HEK293 (cell line): ENCODE data around the gene WDR73.

Experiments
- BCL11A ChIP-seq: fragments of 450-650 bp; formaldehyde crosslinking; IDR thresholded peaks from 2 replicates; pipeline ENCODE4 v1.5.1; 2016; ENCODE audit warnings: low read depth, missing biosample characterization, missing genetic modification characterization
- KLF1 ChIP-seq: fragments of 450-650 bp; formaldehyde crosslinking; IDR thresholded peaks from 2 replicates; pipeline ENCODE4 v1.5.1; 2016; ENCODE audit warnings: missing biosample characterization, missing genetic modification characterization
- MYNN ChIP-seq: fragments of 450-650 bp; formaldehyde crosslinking; IDR thresholded peaks from 2 replicates; pipeline ENCODE4 v1.5.1; 2016; ENCODE audit warnings: missing biosample characterization, missing genetic modification characterization, borderline replicate concordance
- MZF1 ChIP-seq: fragments of 450-650 bp; formaldehyde crosslinking; IDR thresholded peaks from 2 replicates; pipeline ENCODE4 v1.5.1; 2017; ENCODE audit warnings: missing biosample characterization, missing genetic modification characterization, borderline replicate concordance
- PRDM1 ChIP-seq: fragments of 450-650 bp; formaldehyde crosslinking; IDR thresholded peaks from 2 replicates; pipeline ENCODE4; 2016; ENCODE audit warnings: missing biosample characterization, missing genetic modification characterization
- REPIN1 ChIP-seq: fragments of 450-650 bp; formaldehyde crosslinking; IDR thresholded peaks from 2 replicates; pipeline ENCODE4 v1.5.1; 2017; ENCODE audit warnings: missing biosample characterization, missing genetic modification characterization, low read depth
- SP2 ChIP-seq: fragments of 450-650 bp; formaldehyde crosslinking; IDR thresholded peaks from 2 replicates; pipeline ENCODE4 v1.5.1; 2016; ENCODE audit warnings: missing biosample characterization, missing genetic modification characterization
- SP7 ChIP-seq: fragments of 450-650 bp; formaldehyde crosslinking; IDR thresholded peaks from 2 replicates; pipeline ENCODE4 v1.5.1; 2016; ENCODE audit warnings: missing biosample characterization, missing genetic modification characterization
- TRIM28 ChIP-seq: IDR thresholded peaks from 2 replicates; pipeline ENCODE4 v1.6.1; 2011; ENCODE audit warnings: low read length, control low read depth, borderline replicate concordance
- YY1 ChIP-seq: fragments of 450-650 bp; formaldehyde crosslinking; IDR thresholded peaks from 2 replicates; pipeline ENCODE4 v1.5.1; 2018; ENCODE audit warnings: missing biosample characterization, missing genetic modification characterization
- ZBTB17 ChIP-seq: fragments of 450-650 bp; formaldehyde crosslinking; IDR thresholded peaks from 2 replicates; pipeline ENCODE4 v1.5.1; 2016; ENCODE audit warnings: missing biosample characterization, missing genetic modification characterization
- ZBTB8A ChIP-seq: fragments of 450-650 bp; formaldehyde crosslinking; IDR thresholded peaks from 2 replicates; pipeline ENCODE4 v1.5.1; 2016; ENCODE audit warnings: missing biosample characterization, missing genetic modification characterization
- ZEB2 ChIP-seq: fragments of 450-650 bp; formaldehyde crosslinking; IDR thresholded peaks from 2 replicates; pipeline ENCODE4 v1.5.1; 2016; ENCODE audit warnings: missing biosample characterization, missing genetic modification characterization
- ZFHX2 ChIP-seq: fragments of 450-650 bp; formaldehyde crosslinking; conservative IDR thresholded peaks from 2 replicates; pipeline ENCODE4 v1.5.1; 2016; ENCODE audit warnings: missing biosample characterization, missing genetic modification characterization
- ZFP37 ChIP-seq: fragments of 450-650 bp; formaldehyde crosslinking; IDR thresholded peaks from 2 replicates; pipeline ENCODE4 v1.5.1; 2016; ENCODE audit warnings: missing biosample characterization, missing genetic modification characterization
- ZFP41 ChIP-seq: fragments of 450-650 bp; formaldehyde crosslinking; IDR thresholded peaks from 2 replicates; pipeline ENCODE4 v1.5.1; 2016; ENCODE audit warnings: missing biosample characterization, missing genetic modification characterization, borderline replicate concordance
- ZIC2 ChIP-seq: fragments of 450-650 bp; formaldehyde crosslinking; IDR thresholded peaks from 2 replicates; pipeline ENCODE4 v1.5.1; 2016; ENCODE audit warnings: missing biosample characterization, missing genetic modification characterization
- ZNF132 ChIP-seq: fragments of 450-650 bp; formaldehyde crosslinking; IDR thresholded peaks from 2 replicates; pipeline ENCODE4 v1.5.1; 2017; ENCODE audit warnings: missing biosample characterization, missing genetic modification characterization, borderline replicate concordance
- ZNF335 ChIP-seq: fragments of 450-650 bp; formaldehyde crosslinking; conservative IDR thresholded peaks from 2 replicates; pipeline ENCODE4 v1.5.1; 2016; ENCODE audit warnings: missing biosample characterization, missing genetic modification characterization
- ZNF544 ChIP-seq: fragments of 450-650 bp; formaldehyde crosslinking; IDR thresholded peaks from 2 replicates; pipeline ENCODE4 v1.5.0; 2017; ENCODE audit warnings: missing biosample characterization, missing genetic modification characterization
- ZNF560 ChIP-seq: fragments of 450-650 bp; formaldehyde crosslinking; IDR thresholded peaks from 2 replicates; pipeline ENCODE4 v1.5.1; 2017; ENCODE audit warnings: missing biosample characterization, missing genetic modification characterization, borderline replicate concordance
- ZNF571 ChIP-seq: fragments of 450-650 bp; formaldehyde crosslinking; IDR thresholded peaks from 2 replicates; pipeline ENCODE4 v1.5.0; 2017; ENCODE audit warnings: missing biosample characterization, missing genetic modification characterization
- ZNF639 ChIP-seq: fragments of 450-650 bp; formaldehyde crosslinking; IDR thresholded peaks from 2 replicates; pipeline ENCODE4 v1.5.1; 2016; ENCODE audit warnings: missing biosample characterization, missing genetic modification characterization
- ZNF830 ChIP-seq: fragments of 450-650 bp; IDR thresholded peaks from 2 replicates; pipeline ENCODE4 v1.5.0; 2018; ENCODE audit warnings: missing biosample characterization, missing genetic modification characterization, low read depth, mild to moderate bottlenecking, moderate library complexity
- TF ChIP-seq, protein P1 (sequence below): fragments of 450-650 bp; formaldehyde crosslinking; IDR thresholded peaks from 2 replicates; pipeline ENCODE4 v1.5.1; 2016; ENCODE audit warnings: missing biosample characterization, missing genetic modification characterization
- TF ChIP-seq, protein P2 (sequence below): fragments of 450-650 bp; formaldehyde crosslinking; IDR thresholded peaks from 2 replicates; pipeline ENCODE4 v1.5.1; 2016; ENCODE audit warnings: missing biosample characterization, missing genetic modification characterization
- TF ChIP-seq, protein P3 (sequence below): fragments of 450-650 bp; formaldehyde crosslinking; IDR thresholded peaks from 2 replicates; pipeline ENCODE4 v1.5.1; 2016; ENCODE audit warnings: missing biosample characterization, missing genetic modification characterization
- TF ChIP-seq, protein P4 (sequence below): fragments of 450-650 bp; formaldehyde crosslinking; IDR thresholded peaks from 2 replicates; pipeline ENCODE4 v1.5.1; 2016; ENCODE audit warnings: missing biosample characterization, missing genetic modification characterization
- TF ChIP-seq, protein P5 (sequence below): fragments of 450-650 bp; formaldehyde crosslinking; IDR thresholded peaks from 2 replicates; pipeline ENCODE4 v1.5.1; 2016; ENCODE audit warnings: missing biosample characterization, missing genetic modification characterization

WDR73 gene

GRCh38 chr15:84685304-84685703, 31.2 kb upstream of the WDR73 start (continued):
- TF ChIP-seq, protein P1, sequence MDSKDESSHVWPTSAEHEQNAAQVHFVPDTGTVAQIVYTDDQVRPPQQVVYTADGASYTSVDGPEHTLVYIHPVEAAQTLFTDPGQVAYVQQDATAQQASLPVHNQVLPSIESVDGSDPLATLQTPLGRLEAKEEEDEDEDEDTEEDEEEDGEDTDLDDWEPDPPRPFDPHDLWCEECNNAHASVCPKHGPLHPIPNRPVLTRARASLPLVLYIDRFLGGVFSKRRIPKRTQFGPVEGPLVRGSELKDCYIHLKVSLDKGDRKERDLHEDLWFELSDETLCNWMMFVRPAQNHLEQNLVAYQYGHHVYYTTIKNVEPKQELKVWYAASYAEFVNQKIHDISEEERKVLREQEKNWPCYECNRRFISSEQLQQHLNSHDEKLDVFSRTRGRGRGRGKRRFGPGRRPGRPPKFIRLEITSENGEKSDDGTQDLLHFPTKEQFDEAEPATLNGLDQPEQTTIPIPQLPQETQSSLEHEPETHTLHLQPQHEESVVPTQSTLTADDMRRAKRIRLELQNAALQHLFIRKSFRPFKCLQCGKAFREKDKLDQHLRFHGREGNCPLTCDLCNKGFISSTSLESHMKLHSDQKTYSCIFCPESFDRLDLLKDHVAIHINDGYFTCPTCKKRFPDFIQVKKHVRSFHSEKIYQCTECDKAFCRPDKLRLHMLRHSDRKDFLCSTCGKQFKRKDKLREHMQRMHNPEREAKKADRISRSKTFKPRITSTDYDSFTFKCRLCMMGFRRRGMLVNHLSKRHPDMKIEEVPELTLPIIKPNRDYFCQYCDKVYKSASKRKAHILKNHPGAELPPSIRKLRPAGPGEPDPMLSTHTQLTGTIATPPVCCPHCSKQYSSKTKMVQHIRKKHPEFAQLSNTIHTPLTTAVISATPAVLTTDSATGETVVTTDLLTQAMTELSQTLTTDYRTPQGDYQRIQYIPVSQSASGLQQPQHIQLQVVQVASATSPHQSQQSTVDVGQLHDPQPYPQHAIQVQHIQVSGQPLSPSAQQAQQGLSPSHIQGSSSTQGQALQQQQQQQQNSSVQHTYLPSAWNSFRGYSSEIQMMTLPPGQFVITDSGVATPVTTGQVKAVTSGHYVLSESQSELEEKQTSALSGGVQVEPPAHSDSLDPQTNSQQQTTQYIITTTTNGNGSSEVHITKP (tag by site-specific recombination): peak; percentile 41; the same call in 1 of the 2 replicates
- TF ChIP-seq ZNF560: no peak
- TF ChIP-seq, protein P2, sequence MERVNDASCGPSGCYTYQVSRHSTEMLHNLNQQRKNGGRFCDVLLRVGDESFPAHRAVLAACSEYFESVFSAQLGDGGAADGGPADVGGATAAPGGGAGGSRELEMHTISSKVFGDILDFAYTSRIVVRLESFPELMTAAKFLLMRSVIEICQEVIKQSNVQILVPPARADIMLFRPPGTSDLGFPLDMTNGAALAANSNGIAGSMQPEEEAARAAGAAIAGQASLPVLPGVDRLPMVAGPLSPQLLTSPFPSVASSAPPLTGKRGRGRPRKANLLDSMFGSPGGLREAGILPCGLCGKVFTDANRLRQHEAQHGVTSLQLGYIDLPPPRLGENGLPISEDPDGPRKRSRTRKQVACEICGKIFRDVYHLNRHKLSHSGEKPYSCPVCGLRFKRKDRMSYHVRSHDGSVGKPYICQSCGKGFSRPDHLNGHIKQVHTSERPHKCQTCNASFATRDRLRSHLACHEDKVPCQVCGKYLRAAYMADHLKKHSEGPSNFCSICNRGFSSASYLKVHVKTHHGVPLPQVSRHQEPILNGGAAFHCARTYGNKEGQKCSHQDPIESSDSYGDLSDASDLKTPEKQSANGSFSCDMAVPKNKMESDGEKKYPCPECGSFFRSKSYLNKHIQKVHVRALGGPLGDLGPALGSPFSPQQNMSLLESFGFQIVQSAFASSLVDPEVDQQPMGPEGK (tag by site-specific recombination): 0 out of 2 replicates have a peak, but pooled peaks have one; percentile 18
- TF ChIP-seq SP7 (tag by site-specific recombination): peak; percentile 85
- no peak for TF ChIP-seq MZF1 (tag by site-specific recombination)
- 0 out of 2 replicates have a peak, but pooled peaks have one; percentile 31 for TF ChIP-seq ZNF335 (tag by site-specific recombination)
- TF ChIP-seq, protein P3, sequence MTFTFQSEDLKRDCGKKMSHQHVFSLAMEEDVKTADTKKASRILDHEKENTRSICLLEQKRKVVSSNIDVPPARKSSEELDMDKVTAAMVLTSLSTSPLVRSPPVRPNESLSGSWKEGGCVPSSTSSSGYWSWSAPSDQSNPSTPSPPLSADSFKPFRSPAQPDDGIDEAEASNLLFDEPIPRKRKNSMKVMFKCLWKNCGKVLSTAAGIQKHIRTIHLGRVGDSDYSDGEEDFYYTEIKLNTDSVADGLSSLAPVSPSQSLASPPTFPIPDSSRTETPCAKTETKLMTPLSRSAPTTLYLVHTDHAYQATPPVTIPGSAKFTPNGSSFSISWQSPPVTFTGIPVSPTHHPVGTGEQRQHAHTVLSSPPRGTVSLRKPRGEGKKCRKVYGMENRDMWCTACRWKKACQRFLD: no peak
- TF ChIP-seq ZIC2 (tag by site-specific recombination): no peak
- 0 out of 2 replicates have a peak, but pooled peaks have one; percentile 38 for TF ChIP-seq MYNN (tag by site-specific recombination)
- TF ChIP-seq ZBTB17: peak; percentile 64
- TF ChIP-seq KLF1 (tag by site-specific recombination): peak; percentile 87
- TF ChIP-seq YY1: no peak
- peak; percentile 89 for TF ChIP-seq ZBTB8A
- no peak for TF ChIP-seq ZNF544 (tag by site-specific recombination)
- TF ChIP-seq ZNF571 (tag by site-specific recombination): no peak
- TF ChIP-seq, protein P4, sequence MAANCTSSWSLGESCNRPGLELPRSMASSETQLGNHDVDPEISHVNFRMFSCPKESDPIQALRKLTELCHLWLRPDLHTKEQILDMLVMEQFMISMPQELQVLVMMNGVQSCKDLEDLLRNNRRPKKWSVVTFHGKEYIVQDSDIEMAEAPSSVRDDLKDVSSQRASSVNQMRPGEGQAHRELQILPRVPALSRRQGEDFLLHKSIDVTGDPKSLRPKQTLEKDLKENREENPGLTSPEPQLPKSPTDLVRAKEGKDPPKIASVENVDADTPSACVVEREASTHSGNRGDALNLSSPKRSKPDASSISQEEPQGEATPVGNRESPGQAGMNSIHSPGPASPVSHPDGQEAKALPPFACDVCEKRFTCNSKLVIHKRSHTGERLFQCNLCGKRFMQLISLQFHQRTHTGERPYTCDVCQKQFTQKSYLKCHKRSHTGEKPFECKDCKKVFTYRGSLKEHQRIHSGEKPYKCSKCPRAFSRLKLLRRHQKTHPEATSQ (tag by site-specific recombination): peak; percentile 87; the same call in 1 of the 2 replicates
- TF ChIP-seq ZFP37 (tag by site-specific recombination): no peak
- peak; percentile 34 for TF ChIP-seq SP2 (tag by site-specific recombination)
- TF ChIP-seq BCL11A (tag by site-specific recombination): no peak
- no peak for TF ChIP-seq TRIM28
- peak; percentile 72 for TF ChIP-seq ZNF639
- peak; percentile 45; the same call in 1 of the 2 replicates for TF ChIP-seq PRDM1 (tag by site-specific recombination)
- TF ChIP-seq ZNF830 (tag by site-specific recombination): no peak
- TF ChIP-seq REPIN1 (tag by site-specific recombination): no peak
- no peak for TF ChIP-seq ZFHX2 (tag by site-specific recombination)
- TF ChIP-seq ZEB2: peak; percentile 52; the same call in 1 of the 2 replicates
- TF ChIP-seq, protein P5, sequence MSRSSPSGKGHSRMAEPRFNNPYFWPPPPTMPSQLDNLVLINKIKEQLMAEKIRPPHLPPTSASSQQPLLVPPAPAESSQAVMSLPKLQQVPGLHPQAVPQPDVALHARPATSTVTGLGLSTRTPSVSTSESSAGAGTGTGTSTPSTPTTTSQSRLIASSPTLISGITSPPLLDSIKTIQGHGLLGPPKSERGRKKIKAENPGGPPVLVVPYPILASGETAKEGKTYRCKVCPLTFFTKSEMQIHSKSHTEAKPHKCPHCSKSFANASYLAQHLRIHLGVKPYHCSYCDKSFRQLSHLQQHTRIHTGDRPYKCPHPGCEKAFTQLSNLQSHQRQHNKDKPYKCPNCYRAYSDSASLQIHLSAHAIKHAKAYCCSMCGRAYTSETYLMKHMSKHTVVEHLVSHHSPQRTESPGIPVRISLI (tag by site-specific recombination): peak; percentile 91
- TF ChIP-seq ZNF132 (tag by site-specific recombination): no peak
- TF ChIP-seq ZFP41: no peak
